ENCODE measurements around the gene MED1.
"Not testable (repeated sequence)": the region's sequence is repeated elsewhere in the genome, so short reads cannot be mapped to it uniquely, and the experiment has no call there.

Gene MED1

GRCh38 chr17:39402890-39403605, 48.0 kb downstream of the MED1 start:
- peak overlapping the region; percentile 88 for H3K4me3 Mint-ChIP-seq
- H3K4me1 Mint-ChIP-seq = peaks cover 36% of the 10 kb centered on the region
- peak overlapping the region; percentile 94 for H3K27ac Mint-ChIP-seq
- H3K27me3 Mint-ChIP-seq = peaks cover 8% of the 10 kb centered on the region
- CTCF ChIA-PET = no interaction called here
- DNase-seq = no peak
- no peaks in the 10 kb centered on the region for H3K9me3 Mint-ChIP-seq
- peaks cover 9% of the 10 kb centered on the region for H3K36me3 Mint-ChIP-seq

DNA sequence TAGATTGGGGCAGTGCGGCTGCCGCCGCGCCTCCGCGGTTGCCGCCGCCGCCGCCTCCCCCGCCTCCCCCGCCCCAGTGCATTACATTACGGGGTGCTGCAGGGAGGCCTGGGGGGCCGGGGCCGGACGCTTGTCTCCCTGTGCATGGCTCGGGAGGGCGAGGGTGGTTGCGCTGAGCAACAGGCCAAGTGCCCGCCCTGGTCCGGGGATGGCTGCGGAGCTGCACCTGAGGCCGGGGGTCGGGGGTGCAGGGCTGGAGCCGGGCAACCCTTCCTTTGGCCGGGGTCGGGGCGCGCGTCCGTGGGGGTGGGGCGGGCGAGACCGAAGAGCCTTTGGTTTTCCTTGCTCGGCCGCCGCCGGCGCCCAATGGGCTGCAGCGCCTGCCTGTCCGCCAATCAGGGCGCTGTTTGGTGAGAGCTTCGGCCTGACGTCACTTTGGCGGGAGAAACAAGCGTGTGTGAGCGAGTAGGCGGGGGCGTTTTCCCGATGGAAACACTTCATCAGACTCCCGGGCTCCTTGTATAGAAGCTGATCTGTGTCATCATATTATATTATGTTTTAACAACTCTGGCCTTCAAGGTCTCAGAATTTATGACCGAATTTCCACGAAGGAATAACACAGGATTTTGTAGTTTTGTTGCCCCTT, 48.7 kb downstream of the MED1 start:
- Mint-ChIP-seq H3K27ac (peak overlapping the region; percentile 94), H3K4me1 (peaks cover 36% of the 10 kb centered on the region), H3K9me3 (no peaks in the 10 kb centered on the region), H3K27me3 (peaks cover 8% of the 10 kb centered on the region), H3K4me3 (peak overlapping the region; percentile 88), H3K36me3 (peaks cover 4% of the 10 kb centered on the region)
- peak; percentile 92 for DNase-seq
- CTCF ChIA-PET = no interaction called here

- CTCF ChIA-PET = interaction anchor here (0.7 kb wide), 1 partner anchor 167 kb away, joined by 4 read pairs; no protein-coding TSS in a partner anchor
- H3K27ac Mint-ChIP-seq = peak within 1 kb of the TSS; percentile 94
- peaks cover 36% of the 10 kb centered on the region for H3K4me1 Mint-ChIP-seq
- H3K27me3 Mint-ChIP-seq = peaks cover 8% of the 10 kb centered on the region
- DNase-seq = peak; percentile 97
- H3K4me3 Mint-ChIP-seq = peak within 1 kb of the TSS; percentile 88
- H3K36me3 Mint-ChIP-seq = peaks cover 4% of the 10 kb centered on the region
- no peaks in the 10 kb centered on the region for H3K9me3 Mint-ChIP-seq
Observed at GRCh38 chr17:39401412-39402243, 49.4 kb downstream of the MED1 start, which contains the start of gene FBXL20. TSS of gene FBXL20 (minus strand) at chr17:39401626. CDS start at chr17:39401402, 224 bp downstream.

DNA sequence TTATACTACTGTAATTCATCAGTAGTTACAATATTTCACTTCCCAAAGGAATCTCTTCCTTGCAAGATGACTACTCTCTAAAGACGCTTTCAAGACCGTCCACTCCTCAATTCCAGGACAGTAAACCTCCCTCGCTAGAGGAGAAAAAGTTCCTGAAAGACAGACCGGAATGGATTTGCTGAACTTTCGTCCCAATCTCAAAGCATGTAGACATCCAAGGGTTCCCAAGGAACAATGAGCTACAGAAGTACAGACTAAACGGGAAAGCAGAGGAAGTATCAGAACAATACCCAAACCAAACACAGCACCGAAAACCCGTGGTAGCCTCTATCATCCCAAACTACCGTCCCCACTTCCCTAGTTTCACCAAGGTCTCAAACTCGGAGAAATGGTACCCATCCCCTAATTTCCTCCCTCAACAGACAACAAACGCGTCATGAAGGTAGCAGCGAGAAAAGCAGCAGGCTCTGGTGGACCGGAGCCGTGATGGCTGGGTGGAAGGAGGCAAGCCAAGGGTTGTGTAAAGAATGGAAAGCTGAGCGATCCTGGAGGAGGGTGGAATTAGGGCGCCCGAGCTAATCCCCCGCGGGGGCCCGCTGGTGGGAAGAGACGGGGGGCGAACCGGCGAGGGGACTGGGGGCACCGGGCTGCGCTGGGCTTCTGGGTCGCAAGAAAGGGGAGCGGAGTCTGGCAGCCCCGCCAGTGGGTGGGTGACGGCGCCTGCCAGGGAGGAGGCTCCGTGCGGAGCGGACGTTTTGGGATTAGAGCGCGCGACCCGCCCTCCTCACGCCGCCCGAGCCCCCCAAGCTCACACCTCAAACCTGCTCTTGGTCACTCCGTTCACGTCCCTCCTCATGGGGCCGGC, 50.3 kb downstream of the MED1 start:
- Mint-ChIP-seq H3K9me3 (no peaks in the 10 kb centered on the region), H3K4me1 (peaks cover 36% of the 10 kb centered on the region), H3K4me3 (peak overlapping the region; percentile 88), H3K36me3 (peaks cover 4% of the 10 kb centered on the region), H3K27ac (peak overlapping the region; percentile 88), H3K27me3 (peaks cover 8% of the 10 kb centered on the region)
- DNase-seq = peak; percentile 49
- CTCF ChIA-PET = no interaction called here

- H3K27ac Mint-ChIP-seq = no peak overlapping the region
- DNase-seq = no peak
- H3K4me3 Mint-ChIP-seq = peak overlapping the region; percentile 88
- peaks cover 26% of the 10 kb centered on the region for H3K4me1 Mint-ChIP-seq
- H3K9me3 Mint-ChIP-seq = no peaks in the 10 kb centered on the region
- H3K36me3 Mint-ChIP-seq = peaks cover 4% of the 10 kb centered on the region
- H3K27me3 Mint-ChIP-seq = peaks cover 8% of the 10 kb centered on the region
- CTCF ChIA-PET = no interaction called here
Observed at GRCh38 chr17:39399791-39400190, 51.3 kb downstream of the MED1 start.

- H3K27ac Mint-ChIP-seq = no peak overlapping the region
- no peaks in the 10 kb centered on the region for H3K27me3 Mint-ChIP-seq
- H3K4me3 Mint-ChIP-seq = no peak overlapping the region
- CTCF ChIA-PET = no interaction called here
- no peak for DNase-seq
- no peaks in the 10 kb centered on the region for H3K4me1 Mint-ChIP-seq
- no peaks in the 10 kb centered on the region for H3K9me3 Mint-ChIP-seq
- H3K36me3 Mint-ChIP-seq = peaks cover 1% of the 10 kb centered on the region
Observed at GRCh38 chr17:39393736-39394135, 57.3 kb downstream of the MED1 start.

GRCh38 chr17:39391448-39391847, 59.6 kb downstream of the MED1 start:
- CTCF ChIA-PET = no interaction called here
- no peaks in the 10 kb centered on the region for H3K9me3 Mint-ChIP-seq
- H3K4me3 Mint-ChIP-seq = no peak overlapping the region
- no peaks in the 10 kb centered on the region for H3K27me3 Mint-ChIP-seq
- H3K27ac Mint-ChIP-seq = no peak overlapping the region
- no peak for DNase-seq
- H3K36me3 Mint-ChIP-seq = no peaks in the 10 kb centered on the region
- H3K4me1 Mint-ChIP-seq = no peaks in the 10 kb centered on the region

GRCh38 chr17:39385040-39385439, 66.0 kb downstream of the MED1 start:
- DNase-seq = no peak
- Mint-ChIP-seq H3K27ac (no peak overlapping the region), H3K9me3 (no peaks in the 10 kb centered on the region), H3K27me3 (no peaks in the 10 kb centered on the region), H3K4me3 (no peak overlapping the region), H3K36me3 (no peaks in the 10 kb centered on the region), H3K4me1 (no peaks in the 10 kb centered on the region)
- CTCF ChIA-PET = no interaction called here

- no peaks in the 10 kb centered on the region for H3K27me3 Mint-ChIP-seq
- CTCF ChIA-PET = no interaction called here
- H3K36me3 Mint-ChIP-seq = no peaks in the 10 kb centered on the region
- H3K4me1 Mint-ChIP-seq = no peaks in the 10 kb centered on the region
- no peak overlapping the region for H3K27ac Mint-ChIP-seq
- H3K9me3 Mint-ChIP-seq = no peaks in the 10 kb centered on the region
- no peak overlapping the region for H3K4me3 Mint-ChIP-seq
- no peak for DNase-seq
Observed at GRCh38 chr17:39380144-39380543, 70.9 kb downstream of the MED1 start.

DNA sequence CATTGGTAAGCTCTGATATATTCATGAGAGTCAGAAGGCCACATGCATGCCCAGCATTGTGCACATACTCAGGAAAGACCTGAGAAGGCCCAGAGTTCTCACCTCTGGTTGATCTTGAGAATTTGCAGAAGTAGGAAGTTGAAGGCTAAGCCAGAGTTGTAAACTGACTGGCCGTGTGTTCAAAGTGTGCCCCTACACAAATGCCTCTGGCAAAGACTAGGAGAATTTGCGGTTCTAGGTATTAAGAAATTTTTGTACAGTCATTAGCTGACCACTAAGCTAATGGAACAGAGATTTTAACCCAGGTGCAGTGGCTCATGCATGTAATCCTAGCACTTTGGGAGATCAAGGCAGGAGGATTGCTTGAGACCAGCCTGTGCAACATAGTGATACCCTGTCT, 74.6 kb downstream of the MED1 start:
- no peaks in the 10 kb centered on the region for H3K4me1 Mint-ChIP-seq
- H3K27me3 Mint-ChIP-seq = no peaks in the 10 kb centered on the region
- H3K36me3 Mint-ChIP-seq = no peaks in the 10 kb centered on the region
- CTCF ChIA-PET = no interaction called here
- no peak for DNase-seq
- H3K9me3 Mint-ChIP-seq = no peaks in the 10 kb centered on the region
- no peak overlapping the region for H3K27ac Mint-ChIP-seq
- no peak overlapping the region for H3K4me3 Mint-ChIP-seq

- DNase-seq, H3K36me3 Mint-ChIP-seq, CTCF ChIA-PET, H3K4me3 Mint-ChIP-seq, H3K9me3 Mint-ChIP-seq, H3K27me3 Mint-ChIP-seq, H3K27ac Mint-ChIP-seq, H3K4me1 Mint-ChIP-seq: not testable (repeated sequence)
Observed at GRCh38 chr17:39367805-39368204, 83.3 kb downstream of the MED1 start.

- H3K27me3 Mint-ChIP-seq = no peaks in the 10 kb centered on the region
- H3K27ac Mint-ChIP-seq = no peak overlapping the region
- H3K9me3 Mint-ChIP-seq = no peaks in the 10 kb centered on the region
- no peak overlapping the region for H3K4me3 Mint-ChIP-seq
- CTCF ChIA-PET = no interaction called here
- H3K4me1 Mint-ChIP-seq = no peaks in the 10 kb centered on the region
- no peaks in the 10 kb centered on the region for H3K36me3 Mint-ChIP-seq
- DNase-seq = no peak
Observed at GRCh38 chr17:39365872-39366271, 85.2 kb downstream of the MED1 start.

DNA sequence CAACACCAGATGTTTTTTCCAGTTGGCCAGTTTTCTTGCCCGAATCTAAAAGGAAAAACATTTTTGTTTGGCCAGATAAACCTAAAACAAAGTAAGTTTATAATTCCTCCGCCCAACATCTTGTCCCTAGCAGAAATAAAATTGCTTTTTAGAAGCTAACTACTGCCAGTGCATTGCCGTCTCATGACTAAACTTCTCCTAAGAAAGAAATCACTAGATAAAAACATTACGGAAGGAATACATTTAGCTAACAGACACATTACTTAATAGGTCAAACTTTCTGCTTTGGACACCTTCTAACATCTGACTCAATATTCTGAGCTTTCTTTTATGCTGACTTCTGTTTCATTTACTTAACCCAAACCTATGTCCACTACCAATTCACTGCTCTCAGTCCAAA, 85.8 kb downstream of the MED1 start:
- Mint-ChIP-seq H3K4me3 (no peak overlapping the region), H3K27me3 (no peaks in the 10 kb centered on the region), H3K4me1 (no peaks in the 10 kb centered on the region), H3K36me3 (no peaks in the 10 kb centered on the region), H3K9me3 (no peaks in the 10 kb centered on the region), H3K27ac (no peak overlapping the region)
- no peak for DNase-seq
- CTCF ChIA-PET = no interaction called here
